ENCODE data around the gene DNAH2.
A peak's percentile ranks its signal among the peaks of the same experiment; 100 is the strongest.
"Not testable (repeated sequence)": the region's sequence is repeated elsewhere in the genome, so short reads cannot be mapped to it uniquely, and the experiment has no call there.

The DNAH2 gene

GRCh38 chr17:7849751-7850504, 132.4 kb downstream of the DNAH2 start:
- DNase-seq (ENCODE audit: low read depth, low spot score): no peak

- DNase-seq (ENCODE audit: low read depth, low spot score): no peak
These were observed 133.3 kb downstream of the DNAH2 start for GRCh38 chr17:7850701-7851437.

- DNase-seq (ENCODE audit: low read depth, low spot score): no peak
These were observed 134.1 kb downstream of the DNAH2 start for GRCh38 chr17:7851438-7852261.

- no peak for DNase-seq (ENCODE audit: low read depth, low spot score)
These were observed 134.7 kb downstream of the DNAH2 start for GRCh38 chr17:7852262-7852670.

- DNase-seq (ENCODE audit: low read depth, low spot score): no peak
These were observed 135.6 kb downstream of the DNAH2 start for GRCh38 chr17:7852919-7853690.

- DNase-seq (ENCODE audit: low read depth, low spot score): no peak
These were observed 136.1 kb downstream of the DNAH2 start for GRCh38 chr17:7853691-7854038.

GRCh38 chr17:7854078-7854777, 136.7 kb downstream of the DNAH2 start:
- no peak for DNase-seq (ENCODE audit: low read depth, low spot score)

GRCh38 chr17:7854851-7855659, 137.5 kb downstream of the DNAH2 start, which contains the start of gene TMEM88:
Gene TMEM88, plus strand, starts transcription at chr17:7855066. Its CDS starts 9 bp downstream, at chr17:7855075.
- no peak for DNase-seq (ENCODE audit: low read depth, low spot score)

GRCh38 chr17:7855660-7856010, 138.1 kb downstream of the DNAH2 start:
- DNase-seq (ENCODE audit: low read depth, low spot score): no peak

- DNase-seq (ENCODE audit: low read depth, low spot score): no peak
These were observed 138.7 kb downstream of the DNAH2 start for GRCh38 chr17:7856011-7856810.

GRCh38 chr17:7856811-7857712, 139.5 kb downstream of the DNAH2 start, which contains the start of gene NAA38:
Gene NAA38, minus strand, starts transcription at chr17:7857559. Its CDS starts 96 bp downstream, at chr17:7857463.
- peak; percentile 98 for DNase-seq (ENCODE audit: low read depth, low spot score)

GRCh38 chr17:7857713-7858521, 140.4 kb downstream of the DNAH2 start, which contains the start of gene CYB5D1:
Gene CYB5D1, plus strand, starts transcription at chr17:7858003. Its CDS starts 132 bp downstream, at chr17:7858135.
- no peak for DNase-seq (ENCODE audit: low read depth, low spot score)

- DNase-seq (ENCODE audit: low read depth, low spot score): no peak
These were observed 140.9 kb downstream of the DNAH2 start for GRCh38 chr17:7858522-7858810.

- no peak for DNase-seq (ENCODE audit: low read depth, low spot score)
These were observed 141.5 kb downstream of the DNAH2 start for GRCh38 chr17:7859028-7859427.

GRCh38 chr17:7862692-7863437, 145.3 kb downstream of the DNAH2 start:
- DNase-seq (ENCODE audit: low read depth, low spot score): no peak

GRCh38 chr17:7864384-7864783, 146.8 kb downstream of the DNAH2 start:
- DNase-seq (ENCODE audit: low read depth, low spot score): not testable (repeated sequence)
